Right lobe of liver (tissue), 4 donors: ENCODE results near the gene FEM1C.

Source experiments
- POLR2A ChIP-seq: fragments of 450-650 bp; IDR thresholded peaks from one replicate; pipeline ENCODE4 v1.6.1; 2017; ENCODE audit warnings: antibody characterized with exemption, mild to moderate bottlenecking
- TF ChIP-seq, protein P1 (sequence below), 4 donors: fragments of 200-600 bp in 3 of 4; fragments of 450-650 bp in 1 of 4; IDR thresholded peaks; one replicate each; pipeline versions ENCODE4 v1.5.1 to v1.8.0; 2016 to 2022; ENCODE audit warnings: antibody characterized with exemption in 4 of 4, mild to moderate bottlenecking in 2 of 4
- donor health status: DM: no; HTN: no; CAD: no.
- donor health status: DM: no; HTN: no; CAD: no.
- donor health status: DM: no; HTN: yes; CAD: no.

GRCh38 chr5:115471345-115472063 is 73.1 kb downstream of the FEM1C start:
- TF ChIP-seq, protein P1, sequence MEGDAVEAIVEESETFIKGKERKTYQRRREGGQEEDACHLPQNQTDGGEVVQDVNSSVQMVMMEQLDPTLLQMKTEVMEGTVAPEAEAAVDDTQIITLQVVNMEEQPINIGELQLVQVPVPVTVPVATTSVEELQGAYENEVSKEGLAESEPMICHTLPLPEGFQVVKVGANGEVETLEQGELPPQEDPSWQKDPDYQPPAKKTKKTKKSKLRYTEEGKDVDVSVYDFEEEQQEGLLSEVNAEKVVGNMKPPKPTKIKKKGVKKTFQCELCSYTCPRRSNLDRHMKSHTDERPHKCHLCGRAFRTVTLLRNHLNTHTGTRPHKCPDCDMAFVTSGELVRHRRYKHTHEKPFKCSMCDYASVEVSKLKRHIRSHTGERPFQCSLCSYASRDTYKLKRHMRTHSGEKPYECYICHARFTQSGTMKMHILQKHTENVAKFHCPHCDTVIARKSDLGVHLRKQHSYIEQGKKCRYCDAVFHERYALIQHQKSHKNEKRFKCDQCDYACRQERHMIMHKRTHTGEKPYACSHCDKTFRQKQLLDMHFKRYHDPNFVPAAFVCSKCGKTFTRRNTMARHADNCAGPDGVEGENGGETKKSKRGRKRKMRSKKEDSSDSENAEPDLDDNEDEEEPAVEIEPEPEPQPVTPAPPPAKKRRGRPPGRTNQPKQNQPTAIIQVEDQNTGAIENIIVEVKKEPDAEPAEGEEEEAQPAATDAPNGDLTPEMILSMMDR (IDR thresholded peaks at IDR 0.05) = no peak
- no peak for TF ChIP-seq POLR2A
